ENCODE measurements around the gene LRRC74B. TPM values are rescaled to one million over a fixed set of nuclear protein-coding genes. Genes with fewer than 3 reads are reported as not detected.

The LRRC74B gene
- total and polyA plus RNA-seq, 2 experiments from 2014 or later = not detected

GRCh38 chr22:21013657-21014201 is 32.0 kb upstream of the LRRC74B start:
- H2AFZ ChIP-seq = peak overlapping the region; percentile 94; the same call in 1 of the 2 replicates
- Mint-ChIP-seq H3K27me3 (ENCODE audit: insufficient read depth, low read depth, poor library complexity) (peaks cover 25% of the 10 kb centered on the region), H3K36me3 (ENCODE audit: low read depth) (no peaks in the 10 kb centered on the region), H3K4me3 (peak overlapping the region; percentile 87), H3K4me1 (peaks cover 43% of the 10 kb centered on the region), H3K27ac (peak overlapping the region; percentile 87; the same call in 1 of the 2 replicates), H3K9me3 (no peaks in the 10 kb centered on the region)
- no peaks in the 10 kb centered on the region for H3K27me3 ChIP-seq (ENCODE audit: insufficient read depth)
- no peaks in the 10 kb centered on the region for H3K79me2 ChIP-seq (replicated peaks; ENCODE audit: insufficient read depth)
- no peak overlapping the region for H3K27ac ChIP-seq (ENCODE audit: low read depth)
- ATAC-seq = peak; percentile 15
- no peaks in the 10 kb centered on the region for H3K36me3 ChIP-seq (ENCODE audit: insufficient read depth)
- TF ChIP-seq EZH2phosphoT487 (IDR thresholded peaks at IDR 0.05; ENCODE audit: unreplicated experiment) (no peak), REST (IDR thresholded peaks at IDR 0.05; ENCODE audit: unreplicated experiment) (peak; percentile 51)
- DNase-seq (ENCODE audit: low spot score) = peak; percentile 38
- H3F3A ChIP-seq (replicated peaks; ENCODE audit: low read depth) = no peaks in the 10 kb centered on the region
- no peaks in the 10 kb centered on the region for H3K9me2 ChIP-seq (ENCODE audit: insufficient read depth)
- peak overlapping the region; percentile 78 for H3K4me3 ChIP-seq
- peak overlapping the region; percentile 91 for H3K4me2 ChIP-seq
- H3K4me1 ChIP-seq (ENCODE audit: insufficient read depth) = peaks cover 18% of the 10 kb centered on the region
- H4K20me1 ChIP-seq (replicated peaks; ENCODE audit: insufficient read depth) = no peaks in the 10 kb centered on the region

GRCh38 chr22:21014202-21014725 is 31.5 kb upstream of the LRRC74B start:
- H3K4me3 Mint-ChIP-seq = peak overlapping the region; percentile 87
- peak overlapping the region; percentile 87; the same call in 1 of the 2 replicates for H3K27ac Mint-ChIP-seq
- peaks cover 39% of the 10 kb centered on the region for H3K4me1 Mint-ChIP-seq
- H2AFZ ChIP-seq = peak overlapping the region; percentile 94; the same call in 1 of the 2 replicates
- H3F3A ChIP-seq (replicated peaks; ENCODE audit: low read depth) = no peaks in the 10 kb centered on the region
- no peak overlapping the region for H3K27ac ChIP-seq (ENCODE audit: low read depth)
- peak overlapping the region; percentile 78 for H3K4me3 ChIP-seq
- no peaks in the 10 kb centered on the region for H3K79me2 ChIP-seq (replicated peaks; ENCODE audit: insufficient read depth)
- H3K9me2 ChIP-seq (ENCODE audit: insufficient read depth) = no peaks in the 10 kb centered on the region
- peak overlapping the region; percentile 91 for H3K4me2 ChIP-seq
- H3K27me3 Mint-ChIP-seq (ENCODE audit: insufficient read depth, low read depth, poor library complexity) = peaks cover 25% of the 10 kb centered on the region
- peaks cover 18% of the 10 kb centered on the region for H3K4me1 ChIP-seq (ENCODE audit: insufficient read depth)
- no peaks in the 10 kb centered on the region for H3K36me3 ChIP-seq (ENCODE audit: insufficient read depth)
- no peaks in the 10 kb centered on the region for H3K27me3 ChIP-seq (ENCODE audit: insufficient read depth)
- no peaks in the 10 kb centered on the region; the same call in 2 of the 3 replicates for H3K9me3 Mint-ChIP-seq
- no peaks in the 10 kb centered on the region for H3K36me3 Mint-ChIP-seq (ENCODE audit: low read depth)
- ATAC-seq (peak; percentile 85), DNase-seq (ENCODE audit: low spot score) (peak; percentile 97)
- H4K20me1 ChIP-seq (replicated peaks; ENCODE audit: insufficient read depth) = no peaks in the 10 kb centered on the region
- peak; percentile 64; the same call in 1 of the 2 replicates for TF ChIP-seq POLR2AphosphoS5 (IDR thresholded peaks at IDR 0.05; ENCODE audit: low read depth)
- TF ChIP-seq CREB1 (CRISPR knock-in tag; IDR thresholded peaks at IDR 0.05; ENCODE audit: low read depth) = peak; percentile 82
- TF ChIP-seq STAT1 (IDR thresholded peaks at IDR 0.05; ENCODE audit: unreplicated experiment) = no peak
